ENCODE results near the gene PIK3C2G. TPM values are rescaled to one million over a fixed set of nuclear protein-coding genes. Genes with fewer than 3 reads are reported as not detected.
A peak's percentile ranks its signal among the peaks of the same experiment; 100 is the strongest.

Gene PIK3C2G
- total and polyA plus RNA-seq, 2 of the 4 experiments (the other 2 are of a cell fraction): not detected

DNA sequence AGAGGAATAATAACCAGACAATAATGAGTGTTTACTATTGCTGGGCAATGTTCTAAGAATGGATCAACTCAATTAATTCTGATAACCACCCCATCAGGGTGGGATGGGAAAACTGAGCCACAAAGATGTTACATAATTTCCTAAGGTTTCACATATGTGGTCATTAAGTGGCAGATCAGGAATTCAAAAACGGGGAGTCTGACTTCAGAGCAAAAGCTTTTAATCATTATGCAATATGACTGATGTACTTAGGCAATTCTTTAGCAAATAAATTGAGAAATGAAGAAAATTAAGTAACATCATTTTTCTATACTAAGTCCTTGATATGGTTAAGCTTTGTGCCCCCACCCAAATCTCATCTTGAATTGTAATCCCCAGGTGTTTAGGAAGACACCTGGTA lies 423.1 kb downstream of the PIK3C2G start:
- CTCF ChIA-PET: interaction anchor here (0.8 kb wide), 1 partner anchor 11 kb away, joined by 3 read pairs; no protein-coding TSS in a partner anchor
- H3K27ac ChIP-seq (ENCODE audit: insufficient read depth, low read length): no peak overlapping the region
- in situ Hi-C loops (cut with MboI; ENCODE audit: low sequenced_read_pairs) (no loop called here), intact Hi-C loops (cut with micrococcal nuclease) (no loop called here), dilution Hi-C loops (cut with HindIII; ENCODE audit: low sequenced_read_pairs, unreplicated experiment) (no loop called here)
- no peak overlapping the region for H3K4ac ChIP-seq (ENCODE audit: low read depth, low read length)
- H2AFZ ChIP-seq (replicated peaks; ENCODE audit: low read length, poor library complexity): no peak overlapping the region
- H4K8ac ChIP-seq (ENCODE audit: low read depth in 2 of 2, low read length in 2 of 2): no peak overlapping the region
- no peak overlapping the region for H2BK120ac ChIP-seq (ENCODE audit: low read depth, low read length)
- no peak overlapping the region for H2BK15ac ChIP-seq (ENCODE audit: low read depth, low read length)
- POLR2A ChIA-PET (ENCODE audit: unreplicated experiment): interaction anchor here (0.5 kb wide), 1 partner anchor 339 kb away, joined by 3 read pairs; no protein-coding TSS in a partner anchor
- H4K91ac ChIP-seq (ENCODE audit: insufficient read depth, low read depth, low read length): no peak overlapping the region
- H4K20me1 ChIP-seq (ENCODE audit: insufficient read depth, low read length): no peaks in the 10 kb centered on the region
- H3K27me3 ChIP-seq (ENCODE audit: control insufficient read depth, insufficient read depth, low read length): no peaks in the 10 kb centered on the region
- H3K36me3 ChIP-seq (ENCODE audit: control insufficient read depth, insufficient read depth, low read length): no peaks in the 10 kb centered on the region
- H3K18ac ChIP-seq (ENCODE audit: low read depth, low read length): no peak overlapping the region
- no CpG with 5 or more reads among the region's 1 CpG for WGBS, 2 experiments (ENCODE audit: extremely low coverage in 2 of 2, insufficient read length in 1 of 2)
- peaks cover 2% of the 10 kb centered on the region; the same call in 1 of the 2 replicates for H3K4me1 ChIP-seq (ENCODE audit: control insufficient read depth, insufficient read depth, low read length)
- H2AK5ac ChIP-seq (ENCODE audit: low read depth, low read length): no peak overlapping the region
- no peak overlapping the region for H3K4me3 ChIP-seq (ENCODE audit: insufficient read depth, low read depth, low read length)
- H2BK20ac ChIP-seq (ENCODE audit: low read depth, low read length): no peak overlapping the region
- H2BK5ac ChIP-seq (ENCODE audit: low read depth, low read length, poor library complexity, severe bottlenecking): no peak overlapping the region
- H3K23ac ChIP-seq (ENCODE audit: low read depth, low read length): no peak overlapping the region
- TF ChIP-seq CEBPB (IDR thresholded peaks at IDR 0.05; ENCODE audit: low read depth, low read length) (peak; percentile 32; the same call in 1 of the 2 replicates), MXI1 (IDR thresholded peaks at IDR 0.05; ENCODE audit: borderline replicate concordance, low read depth, low read length) (no peak)
- DNase-seq (no peak), ATAC-seq (ENCODE audit: low read depth) (no peak)
- H3K79me1 ChIP-seq (ENCODE audit: low read depth in 1 of 2, low read length in 2 of 2): no peaks in the 10 kb centered on the region
- H4K5ac ChIP-seq (ENCODE audit: low read depth, low read length): no peak overlapping the region
- H3K56ac ChIP-seq (ENCODE audit: extremely low read depth, insufficient read depth, low read length): no peak overlapping the region
- no peak overlapping the region for H2AK9ac ChIP-seq (replicated peaks; ENCODE audit: low read depth, low read length, poor library complexity)
- no TSS peak for BruUV-seq (replicated peaks)
- H3K14ac ChIP-seq (replicated peaks; ENCODE audit: low read depth, low read length): no peak overlapping the region
- H3K9me3 ChIP-seq (ENCODE audit: control insufficient read depth, insufficient read depth, low read length): no peaks in the 10 kb centered on the region
- H3K9ac ChIP-seq (ENCODE audit: low read depth, low read length): no peak overlapping the region
- H3K4me2 ChIP-seq (ENCODE audit: low read depth, low read length): no peak overlapping the region
- H3K9me1 ChIP-seq (ENCODE audit: insufficient read depth, low read length): 0 out of 2 replicates have a peak, but pooled peaks cover 3% of the 10 kb centered on the region

All from IMR-90 (cell line).